ENCODE data around the gene NKAIN2.

NKAIN2 gene

GRCh38 chr6:124829822-124830221, 1026.2 kb downstream of the NKAIN2 start:
- no peak for DNase-seq (ENCODE audit: low spot score)

- DNase-seq (ENCODE audit: low spot score), result no peak
Measured at GRCh38 chr6:124830506-124830905, 1026.8 kb downstream of the NKAIN2 start.

GRCh38 chr6:124854338-124854922, 1050.8 kb downstream of the NKAIN2 start:
- DNase-seq (ENCODE audit: low spot score), result no peak

- DNase-seq (ENCODE audit: low spot score), result no peak
Measured at GRCh38 chr6:124857746-124858145, 1054.1 kb downstream of the NKAIN2 start.

GRCh38 chr6:124858564-124858963, 1054.9 kb downstream of the NKAIN2 start:
- no peak for DNase-seq (ENCODE audit: low spot score)

GRCh38 chr6:124859366-124859765, 1055.7 kb downstream of the NKAIN2 start:
- DNase-seq (ENCODE audit: low spot score), result no peak

GRCh38 chr6:124866040-124866439, 1062.4 kb downstream of the NKAIN2 start:
- no peak for DNase-seq (ENCODE audit: low spot score)

- DNase-seq (ENCODE audit: low spot score), result no peak
Measured at GRCh38 chr6:124867121-124867520, 1063.5 kb downstream of the NKAIN2 start.

GRCh38 chr6:124868481-124868880, 1064.8 kb downstream of the NKAIN2 start:
- DNase-seq (ENCODE audit: low spot score), result no peak

- no peak for DNase-seq (ENCODE audit: low spot score)
Measured at GRCh38 chr6:124869416-124869815, 1065.8 kb downstream of the NKAIN2 start.

- no peak for DNase-seq (ENCODE audit: low spot score)
Measured at GRCh38 chr6:124870611-124871459, 1067.2 kb downstream of the NKAIN2 start.

GRCh38 chr6:124872361-124873065, 1068.8 kb downstream of the NKAIN2 start:
- no peak for DNase-seq (ENCODE audit: low spot score)

GRCh38 chr6:124873066-124873410, 1069.4 kb downstream of the NKAIN2 start:
- DNase-seq (ENCODE audit: low spot score), result no peak
